OCI-LY1 (cell line): ENCODE measurements around the gene FAM133A.

ENCODE experiments used
- H2AFZ ChIP-seq: fragments of 200-600 bp; sonication (generic), shearing (Covaris generic); 2 replicates; pipeline ENCODE4 v1.6.0; 2014; ENCODE audit warnings: antibody characterized with exemption, mild to moderate bottlenecking, low read length
- H3F3A ChIP-seq: fragments of 200-600 bp; sonication (generic), shearing (Covaris generic); 2 replicates; pipeline ENCODE4 v1.6.0; 2014; ENCODE audit warnings: mild to moderate bottlenecking, antibody characterized with exemption, low read length, moderate library complexity; ENCODE audit not compliant: insufficient read depth
- H3K27ac ChIP-seq: fragments of 200-600 bp; sonication (generic); 2 replicates; pipeline ENCODE4 v1.5.1; 2014; ENCODE audit warnings: low read length, mixed run types, mild to moderate bottlenecking, low read depth; ENCODE audit not compliant: poor library complexity, severe bottlenecking
- H3K27me3 ChIP-seq: fragments of 200-600 bp; sonication (generic); 2 replicates; pipeline ENCODE4 v1.6.0; 2014; ENCODE audit warnings: antibody characterized with exemption, mild to moderate bottlenecking, low read length, moderate library complexity; ENCODE audit not compliant: insufficient read depth
- H3K36me3 ChIP-seq: fragments of 200-600 bp; sonication (generic); 2 replicates; pipeline ENCODE4 v1.6.1; 2014; ENCODE audit warnings: mild to moderate bottlenecking, antibody characterized with exemption, low read length, moderate library complexity, mixed read lengths; ENCODE audit not compliant: insufficient read depth
- H3K4me1 ChIP-seq: fragments of 200-600 bp; sonication (generic); 2 replicates; pipeline ENCODE4 v1.5.1; 2014; ENCODE audit warnings: mild to moderate bottlenecking, low read length, moderate library complexity; ENCODE audit not compliant: insufficient read depth, severe bottlenecking
- H3K4me2 ChIP-seq: fragments of 200-600 bp; sonication (generic), shearing (Covaris generic); 2 replicates; pipeline ENCODE4 v1.6.1; 2014; ENCODE audit warnings: low read length
- H3K4me3 ChIP-seq: fragments of 200-600 bp; sonication (generic); 2 replicates; pipeline ENCODE4 v1.5.1; 2014; ENCODE audit warnings: low read length, low read depth, mild to moderate bottlenecking, mixed read lengths; ENCODE audit not compliant: poor library complexity, severe bottlenecking
- H3K79me2 ChIP-seq: fragments of 200-600 bp; shearing (Covaris generic); 2 replicates; pipeline ENCODE4 v1.6.1; 2016; ENCODE audit warnings: mixed run types, low read length, mixed read lengths; ENCODE audit not compliant: insufficient read depth
- H3K9ac ChIP-seq: fragments of 200-600 bp; sonication (generic), shearing (Covaris generic); 2 replicates; pipeline ENCODE4 v1.6.1; 2014; ENCODE audit warnings: mild to moderate bottlenecking, low read length, mixed read lengths
- H3K9me2 ChIP-seq: fragments of 200-600 bp; sonication (generic), shearing (Covaris generic); 2 replicates; pipeline ENCODE4 v1.6.1; 2014; ENCODE audit warnings: low read depth, mild to moderate bottlenecking, low read length, mixed read lengths
- H3K9me3 ChIP-seq: fragments of 200-600 bp; shearing (Covaris generic); 2 replicates; pipeline ENCODE4 v1.6.1; 2014; ENCODE audit warnings: low read length, mixed read lengths
- H4K20me1 ChIP-seq: fragments of 200-600 bp; sonication (generic), shearing (Covaris generic); 2 replicates; pipeline ENCODE4 v1.6.0; 2016; ENCODE audit warnings: mild to moderate bottlenecking, low read length; ENCODE audit not compliant: insufficient read depth
- EZH2 ChIP-seq: fragments of 200-600 bp; sonication (generic), shearing (Covaris generic); IDR thresholded peaks from 2 replicates; pipeline ENCODE4 v1.8.0; 2017; ENCODE audit warnings: borderline replicate concordance, mixed run types, mild to moderate bottlenecking, antibody characterized with exemption, low read length, moderate library complexity, mixed read lengths
- TF ChIP-seq, protein P1 (sequence below): fragments of 200-600 bp; sonication (generic), shearing (Covaris generic); IDR thresholded peaks from 2 replicates; pipeline ENCODE4 v1.5.1; 2017; ENCODE audit warnings: mild to moderate bottlenecking, antibody characterized with exemption, low read length, moderate library complexity, mixed read lengths

Gene FAM133A

DNA sequence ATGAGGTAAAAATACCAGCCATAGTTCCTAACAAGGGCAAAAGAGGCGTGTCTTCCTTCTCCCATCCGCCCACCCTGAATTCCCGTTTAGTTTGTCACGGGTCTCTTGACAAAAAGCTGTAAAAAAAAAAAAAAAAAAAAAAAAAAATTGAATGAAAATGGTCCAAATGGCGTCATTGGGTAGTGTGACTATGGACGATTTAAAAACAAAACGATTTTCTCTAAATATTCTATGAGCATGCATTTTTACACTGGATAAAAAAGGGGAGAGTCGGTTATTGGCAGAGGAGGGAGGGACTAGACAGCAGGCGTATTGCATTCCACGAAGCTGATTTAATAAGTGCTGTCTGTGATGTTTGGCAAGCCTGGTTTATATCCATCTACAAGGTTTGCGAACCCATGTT lies at the start of gene FAM133A:
Gene FAM133A, plus strand, starts transcription at position 338 of the 403 bp plus-strand sequence. CDS start 35,214 bp downstream, outside the sequence.
- Histone ChIP-seq H4K20me1 (no peaks in the 10 kb centered on the region), H3K4me1 (peaks cover 24% of the 10 kb centered on the region), H3K9ac (peak within 1 kb of the TSS; percentile 66), H3K4me3 (peak within 1 kb of the TSS; percentile 71), H3K9me3 (no peaks in the 10 kb centered on the region), H3K27me3 (no peaks in the 10 kb centered on the region), H3K36me3 (no peaks in the 10 kb centered on the region), H3K4me2 (peak within 1 kb of the TSS; percentile 88), H3F3A (no peaks in the 10 kb centered on the region), H3K9me2 (no peaks in the 10 kb centered on the region), H2AFZ (peak within 1 kb of the TSS; percentile 74; the same call in 1 of the 2 replicates), H3K27ac (peak within 1 kb of the TSS; percentile 13), H3K79me2 (no peaks in the 10 kb centered on the region)
- TF ChIP-seq EZH2, result no peak
- TF ChIP-seq, protein P1, sequence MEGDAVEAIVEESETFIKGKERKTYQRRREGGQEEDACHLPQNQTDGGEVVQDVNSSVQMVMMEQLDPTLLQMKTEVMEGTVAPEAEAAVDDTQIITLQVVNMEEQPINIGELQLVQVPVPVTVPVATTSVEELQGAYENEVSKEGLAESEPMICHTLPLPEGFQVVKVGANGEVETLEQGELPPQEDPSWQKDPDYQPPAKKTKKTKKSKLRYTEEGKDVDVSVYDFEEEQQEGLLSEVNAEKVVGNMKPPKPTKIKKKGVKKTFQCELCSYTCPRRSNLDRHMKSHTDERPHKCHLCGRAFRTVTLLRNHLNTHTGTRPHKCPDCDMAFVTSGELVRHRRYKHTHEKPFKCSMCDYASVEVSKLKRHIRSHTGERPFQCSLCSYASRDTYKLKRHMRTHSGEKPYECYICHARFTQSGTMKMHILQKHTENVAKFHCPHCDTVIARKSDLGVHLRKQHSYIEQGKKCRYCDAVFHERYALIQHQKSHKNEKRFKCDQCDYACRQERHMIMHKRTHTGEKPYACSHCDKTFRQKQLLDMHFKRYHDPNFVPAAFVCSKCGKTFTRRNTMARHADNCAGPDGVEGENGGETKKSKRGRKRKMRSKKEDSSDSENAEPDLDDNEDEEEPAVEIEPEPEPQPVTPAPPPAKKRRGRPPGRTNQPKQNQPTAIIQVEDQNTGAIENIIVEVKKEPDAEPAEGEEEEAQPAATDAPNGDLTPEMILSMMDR, result no peak

DNA sequence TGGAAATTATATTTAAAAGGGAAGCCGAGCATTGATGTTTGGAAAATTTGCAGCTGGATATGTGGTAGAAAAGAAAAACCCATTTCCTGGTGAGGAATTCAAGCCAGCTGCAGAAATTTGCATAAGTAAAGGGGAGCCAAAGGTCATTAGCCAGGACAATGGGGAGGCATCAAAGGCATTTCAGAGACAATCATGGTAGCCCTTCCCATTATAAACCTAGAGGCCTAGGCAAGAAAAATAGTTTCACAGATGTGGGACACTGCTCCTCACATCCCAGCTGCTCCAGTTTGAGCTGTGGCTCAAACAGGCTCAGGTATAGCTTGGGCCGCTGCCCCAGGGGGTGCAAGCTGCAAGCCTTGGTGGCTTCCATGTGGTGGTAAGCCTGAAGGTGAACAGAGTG lies 36.4 kb upstream of the FAM133A start:
- Histone ChIP-seq H3K9me3 (no peaks in the 10 kb centered on the region), H3K4me2 (no peak overlapping the region), H3K27ac (no peak overlapping the region), H3K36me3 (no peaks in the 10 kb centered on the region), H3F3A (no peaks in the 10 kb centered on the region), H3K79me2 (no peaks in the 10 kb centered on the region), H4K20me1 (no peaks in the 10 kb centered on the region), H3K4me1 (no peaks in the 10 kb centered on the region), H2AFZ (no peak overlapping the region), H3K4me3 (no peak overlapping the region), H3K27me3 (no peaks in the 10 kb centered on the region), H3K9me2 (no peaks in the 10 kb centered on the region), H3K9ac (no peak overlapping the region)
- TF ChIP-seq EZH2, result no peak
- TF ChIP-seq, protein P1, result no peak

DNA sequence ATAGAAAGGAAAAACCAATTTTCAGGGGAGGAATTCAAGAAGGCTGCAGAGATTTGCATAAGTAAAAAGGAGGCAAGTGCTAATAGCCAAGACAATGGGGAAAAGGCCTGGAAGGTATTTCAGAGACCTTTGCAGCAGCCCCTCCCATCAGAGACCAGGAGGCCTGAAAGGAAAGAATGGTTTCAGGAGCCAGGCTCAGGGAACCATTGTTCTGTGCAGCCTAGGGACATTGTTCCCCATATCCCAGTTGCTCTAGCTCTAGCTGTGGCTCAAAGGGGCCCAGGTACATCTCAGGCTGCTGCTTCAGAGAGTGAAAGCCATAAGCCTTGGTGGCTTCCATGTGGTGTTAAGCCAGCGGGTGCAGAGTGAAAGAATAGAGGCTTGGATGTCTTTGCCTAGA lies 24.6 kb upstream of the FAM133A start:
- Histone ChIP-seq H2AFZ (no peak overlapping the region), H3K4me2 (no peak overlapping the region), H3K79me2 (no peaks in the 10 kb centered on the region), H3K27ac (no peak overlapping the region), H3K4me1 (no peaks in the 10 kb centered on the region), H3K27me3 (no peaks in the 10 kb centered on the region), H4K20me1 (no peaks in the 10 kb centered on the region), H3K9me2 (no peaks in the 10 kb centered on the region), H3K9ac (no peak overlapping the region), H3K36me3 (no peaks in the 10 kb centered on the region), H3K4me3 (no peak overlapping the region), H3K9me3 (no peaks in the 10 kb centered on the region), H3F3A (no peaks in the 10 kb centered on the region)
- TF ChIP-seq EZH2, result no peak
- TF ChIP-seq, protein P1, result no peak
